ENCODE measurements around the gene STX11. TPM values are rescaled to one million over a fixed set of nuclear protein-coding genes. Genes with fewer than 3 reads are reported as not detected.
A peak's percentile ranks its signal among the peaks of the same experiment; 100 is the strongest.

The STX11 gene
- total RNA-seq, 1 donor = 3.5 TPM

GRCh38 chr6:144214622-144215401, 64.5 kb downstream of the STX11 start:
- no peak overlapping the region for H3K4me3 ChIP-seq (ENCODE audit: low read depth, low read length)
- TF ChIP-seq CTCF (IDR thresholded peaks at IDR 0.05; ENCODE audit: insufficient read depth, low read length) = no peak
- no peak for DNase-seq (ENCODE audit: low read depth)

GRCh38 chr6:144215402-144215931, 65.2 kb downstream of the STX11 start:
- H3K4me3 ChIP-seq (ENCODE audit: low read depth, low read length) = peak overlapping the region; percentile 69
- TF ChIP-seq CTCF (IDR thresholded peaks at IDR 0.05; ENCODE audit: insufficient read depth, low read length) = no peak
- DNase-seq (ENCODE audit: low read depth) = peak; percentile 46

GRCh38 chr6:144215932-144216667, 65.8 kb downstream of the STX11 start:
- peak; percentile 99 for DNase-seq (ENCODE audit: low read depth)
- TF ChIP-seq CTCF (IDR thresholded peaks at IDR 0.05; ENCODE audit: insufficient read depth, low read length) = peak; percentile 69

GRCh38 chr6:144216668-144217218, 66.4 kb downstream of the STX11 start:
- peak; percentile 40 for TF ChIP-seq CTCF (IDR thresholded peaks at IDR 0.05; ENCODE audit: insufficient read depth, low read length)
- peak overlapping the region; percentile 53 for H3K4me3 ChIP-seq (ENCODE audit: low read depth, low read length)
- no peak for DNase-seq (ENCODE audit: low read depth)

More at GRCh38 chr6:144215932-144216667, 65.8 kb downstream of the STX11 start:
- H3K4me3 ChIP-seq (ENCODE audit: low read depth, low read length) = peak overlapping the region; percentile 69

- peak overlapping the region; percentile 53 for H3K4me3 ChIP-seq (ENCODE audit: low read depth, low read length)
- no peak for TF ChIP-seq CTCF (IDR thresholded peaks at IDR 0.05; ENCODE audit: insufficient read depth, low read length)
- peak; percentile 18 for DNase-seq (ENCODE audit: low read depth)
These were observed 66.9 kb downstream of the STX11 start for GRCh38 chr6:144217264-144217663.

- DNase-seq (ENCODE audit: low read depth) = no peak
- TF ChIP-seq CTCF (IDR thresholded peaks at IDR 0.05; ENCODE audit: insufficient read depth, low read length) = no peak
- no peak overlapping the region for H3K4me3 ChIP-seq (ENCODE audit: low read depth, low read length)
These were observed 67.5 kb downstream of the STX11 start for GRCh38 chr6:144217797-144218196.

All from fibroblast of the aortic adventitia (primary cell).